ENCODE data around the gene GALNT2. TPM values are rescaled to one million over a fixed set of nuclear protein-coding genes. Genes with fewer than 3 reads are reported as not detected.

The GALNT2 gene
- total RNA-seq, 1 experiment from 2014 or later: 141 TPM

GRCh38 chr1:230321741-230322420 is 254.8 kb downstream of the GALNT2 start:
- no peak for DNase-seq
- Mint-ChIP-seq H3K36me3 (ENCODE audit: insufficient read depth, unreplicated experiment) (peaks cover 23% of the 10 kb centered on the region), H3K27me3 (ENCODE audit: unreplicated experiment) (no peaks in the 10 kb centered on the region), H3K27ac (ENCODE audit: unreplicated experiment) (no peak overlapping the region), H3K4me3 (ENCODE audit: low read depth, unreplicated experiment) (no peak overlapping the region), H3K4me1 (ENCODE audit: low read depth, unreplicated experiment) (peaks cover 14% of the 10 kb centered on the region), H3K9me3 (ENCODE audit: low read depth, unreplicated experiment) (no peaks in the 10 kb centered on the region)
- intact Hi-C loops (cut with micrococcal nuclease; ENCODE audit: unreplicated experiment): no loop called here
- TF ChIP-seq CTCF (IDR thresholded peaks at IDR 0.05; ENCODE audit: unreplicated experiment): no peak
- CTCF ChIA-PET: no interaction called here
- no TSS peak for BruUV-seq (replicated peaks)

- CTCF ChIA-PET: no interaction called here
- intact Hi-C loops (cut with micrococcal nuclease; ENCODE audit: unreplicated experiment): no loop called here
- no peak overlapping the region for H3K27ac Mint-ChIP-seq (ENCODE audit: unreplicated experiment)
- no TSS peak for BruUV-seq (replicated peaks)
- no peak for TF ChIP-seq CTCF (IDR thresholded peaks at IDR 0.05; ENCODE audit: unreplicated experiment)
- H3K4me3 Mint-ChIP-seq (ENCODE audit: low read depth, unreplicated experiment): no peak overlapping the region
- peaks cover 11% of the 10 kb centered on the region for H3K4me1 Mint-ChIP-seq (ENCODE audit: low read depth, unreplicated experiment)
- no peaks in the 10 kb centered on the region for H3K27me3 Mint-ChIP-seq (ENCODE audit: unreplicated experiment)
- DNase-seq: no peak
- H3K9me3 Mint-ChIP-seq (ENCODE audit: low read depth, unreplicated experiment): no peaks in the 10 kb centered on the region
- peaks cover 23% of the 10 kb centered on the region for H3K36me3 Mint-ChIP-seq (ENCODE audit: insufficient read depth, unreplicated experiment)
Observed at GRCh38 chr1:230322421-230322756, 255.4 kb downstream of the GALNT2 start.

- DNase-seq: no peak
- CTCF ChIA-PET: no interaction called here
- Mint-ChIP-seq H3K4me1 (ENCODE audit: low read depth, unreplicated experiment) (peaks cover 9% of the 10 kb centered on the region), H3K9me3 (ENCODE audit: low read depth, unreplicated experiment) (no peaks in the 10 kb centered on the region), H3K27me3 (ENCODE audit: unreplicated experiment) (no peaks in the 10 kb centered on the region), H3K36me3 (ENCODE audit: insufficient read depth, unreplicated experiment) (peaks cover 17% of the 10 kb centered on the region), H3K4me3 (ENCODE audit: low read depth, unreplicated experiment) (no peak overlapping the region), H3K27ac (ENCODE audit: unreplicated experiment) (no peak overlapping the region)
- BruUV-seq (replicated peaks): TSS peak; percentile 51
- intact Hi-C loops (cut with micrococcal nuclease; ENCODE audit: unreplicated experiment): no loop called here
- TF ChIP-seq CTCF (IDR thresholded peaks at IDR 0.05; ENCODE audit: unreplicated experiment): no peak
Observed at GRCh38 chr1:230322967-230323547, 256.0 kb downstream of the GALNT2 start.

- Mint-ChIP-seq H3K27me3 (ENCODE audit: unreplicated experiment) (no peaks in the 10 kb centered on the region), H3K27ac (ENCODE audit: unreplicated experiment) (no peak overlapping the region), H3K36me3 (ENCODE audit: insufficient read depth, unreplicated experiment) (peaks cover 16% of the 10 kb centered on the region), H3K4me1 (ENCODE audit: low read depth, unreplicated experiment) (peaks cover 11% of the 10 kb centered on the region), H3K9me3 (ENCODE audit: low read depth, unreplicated experiment) (no peaks in the 10 kb centered on the region), H3K4me3 (ENCODE audit: low read depth, unreplicated experiment) (no peak overlapping the region)
- DNase-seq: no peak
- TF ChIP-seq CTCF (IDR thresholded peaks at IDR 0.05; ENCODE audit: unreplicated experiment): no peak
- intact Hi-C loops (cut with micrococcal nuclease; ENCODE audit: unreplicated experiment): no loop called here
- BruUV-seq (replicated peaks): no TSS peak
- CTCF ChIA-PET: no interaction called here
Observed at GRCh38 chr1:230323686-230324085, 256.6 kb downstream of the GALNT2 start.

Measured in Calu3 (cell line).